WI38 (cell line): ENCODE measurements around the gene IGSF9.

Experiments used
- H3K4me3 ChIP-seq: 2 replicates; pipeline ENCODE4 v1.5.1; 2011; ENCODE audit warnings: low read depth, mild to moderate bottlenecking, control low read depth, low read length
- TF ChIP-seq, protein P1 (sequence below): IDR thresholded peaks from 2 replicates; pipeline ENCODE4 v1.5.1; 2012; ENCODE audit warnings: low read depth, mild to moderate bottlenecking, control low read depth, low read length

Gene IGSF9

DNA sequence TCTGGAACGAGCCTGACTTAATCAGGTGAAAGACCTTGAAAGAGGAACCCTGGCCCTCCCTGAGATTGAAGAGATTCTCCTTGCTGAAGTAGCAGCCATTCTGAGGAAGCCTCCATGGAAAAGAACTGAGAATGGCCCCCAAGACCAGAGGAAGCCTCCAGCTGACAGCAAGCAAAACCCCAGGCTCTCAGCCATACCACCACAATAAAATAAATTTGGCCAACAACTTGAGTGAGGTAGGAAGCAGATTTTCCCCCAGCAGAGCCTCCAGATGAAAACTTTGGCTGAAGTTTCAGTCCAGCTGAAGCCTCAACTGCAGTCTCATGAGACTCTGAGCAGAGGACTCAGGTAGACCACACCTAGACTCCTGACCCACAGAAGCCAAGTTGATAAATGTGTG, 42.6 kb upstream of the IGSF9 start:
- no peak overlapping the region for H3K4me3 ChIP-seq
- TF ChIP-seq, protein P1, sequence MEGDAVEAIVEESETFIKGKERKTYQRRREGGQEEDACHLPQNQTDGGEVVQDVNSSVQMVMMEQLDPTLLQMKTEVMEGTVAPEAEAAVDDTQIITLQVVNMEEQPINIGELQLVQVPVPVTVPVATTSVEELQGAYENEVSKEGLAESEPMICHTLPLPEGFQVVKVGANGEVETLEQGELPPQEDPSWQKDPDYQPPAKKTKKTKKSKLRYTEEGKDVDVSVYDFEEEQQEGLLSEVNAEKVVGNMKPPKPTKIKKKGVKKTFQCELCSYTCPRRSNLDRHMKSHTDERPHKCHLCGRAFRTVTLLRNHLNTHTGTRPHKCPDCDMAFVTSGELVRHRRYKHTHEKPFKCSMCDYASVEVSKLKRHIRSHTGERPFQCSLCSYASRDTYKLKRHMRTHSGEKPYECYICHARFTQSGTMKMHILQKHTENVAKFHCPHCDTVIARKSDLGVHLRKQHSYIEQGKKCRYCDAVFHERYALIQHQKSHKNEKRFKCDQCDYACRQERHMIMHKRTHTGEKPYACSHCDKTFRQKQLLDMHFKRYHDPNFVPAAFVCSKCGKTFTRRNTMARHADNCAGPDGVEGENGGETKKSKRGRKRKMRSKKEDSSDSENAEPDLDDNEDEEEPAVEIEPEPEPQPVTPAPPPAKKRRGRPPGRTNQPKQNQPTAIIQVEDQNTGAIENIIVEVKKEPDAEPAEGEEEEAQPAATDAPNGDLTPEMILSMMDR: no peak

GRCh38 chr1:159987186-159987585, 41.8 kb upstream of the IGSF9 start:
- TF ChIP-seq, protein P1: no peak
- H3K4me3 ChIP-seq: no peak overlapping the region

DNA sequence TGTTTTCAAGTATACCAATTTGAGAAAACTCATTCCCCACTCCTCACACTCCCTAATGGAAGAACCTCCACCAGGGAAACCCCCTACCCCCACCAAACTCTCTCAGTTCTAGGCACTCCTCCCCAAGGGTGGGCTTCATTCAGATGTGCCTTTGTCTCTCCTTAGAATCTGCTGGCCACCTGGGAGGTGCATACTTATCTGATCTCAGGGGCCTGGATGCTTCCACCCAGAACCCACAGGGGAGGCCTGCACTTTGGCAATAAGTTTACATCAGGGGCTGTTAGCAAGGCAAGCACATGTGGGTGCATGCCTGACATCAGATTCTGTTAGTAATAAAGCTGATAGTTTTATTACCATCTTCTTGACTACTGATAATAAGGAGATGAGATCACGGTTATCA, 41.1 kb upstream of the IGSF9 start:
- H3K4me3 ChIP-seq: no peak overlapping the region
- TF ChIP-seq, protein P1: no peak

DNA sequence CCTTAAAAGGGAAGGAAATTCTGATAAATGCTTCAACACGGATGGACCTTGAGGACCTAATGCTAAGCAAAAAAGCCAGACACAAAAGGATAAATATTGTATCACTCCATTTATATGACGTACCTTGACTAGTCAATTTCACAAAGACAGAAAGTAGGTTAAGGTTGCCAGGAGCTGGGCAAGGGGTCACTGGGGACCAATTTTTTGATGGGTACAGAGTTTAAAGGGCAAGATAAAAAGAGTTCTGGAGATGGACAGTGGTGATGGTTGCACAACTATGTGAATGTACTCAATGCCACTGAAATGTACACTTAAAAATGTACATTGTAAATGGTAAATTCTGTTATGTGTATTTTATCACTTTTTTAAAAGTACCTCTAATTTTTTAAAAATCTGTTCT, 40.7 kb upstream of the IGSF9 start:
- no peak overlapping the region for H3K4me3 ChIP-seq
- TF ChIP-seq, protein P1: no peak

- TF ChIP-seq, protein P1: no peak
- no peak overlapping the region for H3K4me3 ChIP-seq
These were observed 40.1 kb upstream of the IGSF9 start for GRCh38 chr1:159985473-159985872.

GRCh38 chr1:159983681-159984080, 38.3 kb upstream of the IGSF9 start:
- no peak overlapping the region for H3K4me3 ChIP-seq
- TF ChIP-seq, protein P1: no peak

- TF ChIP-seq, protein P1: no peak
- H3K4me3 ChIP-seq: no peak overlapping the region
These were observed 36.9 kb upstream of the IGSF9 start for GRCh38 chr1:159982280-159982679.
